Effector memory CD8-positive, alpha-beta T cell (primary cell): ENCODE data around the gene CNTFR.

ENCODE experiments used
- ATAC-seq: fragments of 150-1000 bp; cut with Tn5 transposase; replicated peaks from 2 replicates; pipeline ENCODE4 v1.10.0; 2021; ENCODE audit warnings: mild to moderate bottlenecking, moderate library complexity
- DNase-seq, 3 experiments: peaks; one replicate each; pipeline ENCODE4 v3.0.0; 2021
- H3K27ac Mint-ChIP-seq, 2 donors: one replicate each; pipeline ENCODE4 v1.8.0; 2022; ENCODE audit warnings: mild to moderate bottlenecking in 2 of 2, mixed read lengths in 2 of 2, moderate library complexity in 2 of 2
- H3K27me3 Mint-ChIP-seq, 2 donors: one replicate each; pipeline ENCODE4 v1.8.0; 2022; ENCODE audit warnings: mixed read lengths in 2 of 2
- H3K36me3 Mint-ChIP-seq: one replicate; pipeline ENCODE4 v1.8.0; 2022; ENCODE audit warnings: mild to moderate bottlenecking, moderate library complexity, mixed read lengths; ENCODE audit not compliant: insufficient read depth
- H3K4me1 Mint-ChIP-seq, 2 donors: one replicate each; pipeline ENCODE4 v1.8.0; 2022; ENCODE audit warnings: low read depth in 2 of 2, mixed read lengths in 2 of 2
- H3K4me3 Mint-ChIP-seq, 2 donors: one replicate each; pipeline ENCODE4 v1.8.0; 2022; ENCODE audit warnings: mild to moderate bottlenecking in 2 of 2, mixed read lengths in 2 of 2, moderate library complexity in 2 of 2
- H3K9me3 Mint-ChIP-seq, 2 donors: one replicate each; pipeline ENCODE4 v1.8.0; 2022; ENCODE audit warnings: mixed read lengths in 2 of 2

Gene CNTFR

GRCh38 chr9:34568133-34568532 lies 21.4 kb downstream of the CNTFR start:
- no peak for ATAC-seq
- Mint-ChIP-seq H3K4me3 (no peak overlapping the region), H3K4me1 (no peaks in the 10 kb centered on the region), H3K27me3 (peaks cover 68 to 95% of the 10 kb centered on the region in 2 donors), H3K27ac (no peak overlapping the region), H3K36me3 (peaks cover 4% of the 10 kb centered on the region), H3K9me3 (no peaks in the 10 kb centered on the region)
- DNase-seq, result no peak

- peaks cover 70 to 91% of the 10 kb centered on the region in 2 donors for H3K27me3 Mint-ChIP-seq
- no peaks in the 10 kb centered on the region for H3K4me1 Mint-ChIP-seq
- DNase-seq, result no peak
- no peak overlapping the region for H3K4me3 Mint-ChIP-seq
- no peaks in the 10 kb centered on the region for H3K9me3 Mint-ChIP-seq
- H3K36me3 Mint-ChIP-seq, result peaks cover 4% of the 10 kb centered on the region
- no peak for ATAC-seq
- no peak overlapping the region for H3K27ac Mint-ChIP-seq
These were observed 22.6 kb downstream of the CNTFR start for GRCh38 chr9:34566972-34567371.

GRCh38 chr9:34566322-34566721 lies 23.2 kb downstream of the CNTFR start:
- no peaks in the 10 kb centered on the region for H3K4me1 Mint-ChIP-seq
- H3K36me3 Mint-ChIP-seq, result peaks cover 4% of the 10 kb centered on the region
- ATAC-seq (no peak), DNase-seq (no peak)
- H3K27ac Mint-ChIP-seq, result no peak overlapping the region
- no peak overlapping the region for H3K4me3 Mint-ChIP-seq
- no peaks in the 10 kb centered on the region for H3K9me3 Mint-ChIP-seq
- peaks cover 64 to 87% of the 10 kb centered on the region in 2 donors for H3K27me3 Mint-ChIP-seq

GRCh38 chr9:34565856-34566255 lies 23.7 kb downstream of the CNTFR start:
- Mint-ChIP-seq H3K36me3 (peaks cover under 1% of the 10 kb centered on the region), H3K4me3 (no peak overlapping the region), H3K27me3 (peaks cover 65 to 87% of the 10 kb centered on the region in 2 donors), H3K4me1 (no peaks in the 10 kb centered on the region), H3K27ac (no peak overlapping the region), H3K9me3 (no peaks in the 10 kb centered on the region)
- DNase-seq (no peak), ATAC-seq (no peak)

- no peak for DNase-seq
- no peaks in the 10 kb centered on the region for H3K9me3 Mint-ChIP-seq
- H3K4me1 Mint-ChIP-seq, result no peaks in the 10 kb centered on the region
- no peak overlapping the region for H3K4me3 Mint-ChIP-seq
- peaks cover 63 to 87% of the 10 kb centered on the region in 2 donors for H3K27me3 Mint-ChIP-seq
- ATAC-seq, result no peak
- no peaks in the 10 kb centered on the region for H3K36me3 Mint-ChIP-seq
- H3K27ac Mint-ChIP-seq, result no peak overlapping the region
These were observed 24.9 kb downstream of the CNTFR start for GRCh38 chr9:34564617-34565016.

GRCh38 chr9:34563262-34563661 lies 26.3 kb downstream of the CNTFR start:
- Mint-ChIP-seq H3K9me3 (no peaks in the 10 kb centered on the region), H3K27me3 (peaks cover 55 to 91% of the 10 kb centered on the region in 2 donors), H3K4me1 (no peaks in the 10 kb centered on the region), H3K36me3 (no peaks in the 10 kb centered on the region), H3K27ac (no peak overlapping the region), H3K4me3 (no peak overlapping the region)
- no peak for DNase-seq
- no peak for ATAC-seq

- ATAC-seq, result no peak
- no peak for DNase-seq
- Mint-ChIP-seq H3K36me3 (no peaks in the 10 kb centered on the region), H3K27ac (no peak overlapping the region), H3K4me3 (no peak overlapping the region), H3K4me1 (no peaks in the 10 kb centered on the region), H3K27me3 (peaks cover 57 to 91% of the 10 kb centered on the region in 2 donors), H3K9me3 (no peaks in the 10 kb centered on the region)
These were observed 27.3 kb downstream of the CNTFR start for GRCh38 chr9:34562135-34562745.

GRCh38 chr9:34560599-34561214 lies 28.8 kb downstream of the CNTFR start:
- Mint-ChIP-seq H3K36me3 (no peaks in the 10 kb centered on the region), H3K4me3 (no peak overlapping the region), H3K4me1 (no peaks in the 10 kb centered on the region), H3K9me3 (no peaks in the 10 kb centered on the region), H3K27me3 (peaks cover 59 to 91% of the 10 kb centered on the region in 2 donors), H3K27ac (no peak overlapping the region)
- ATAC-seq, result no peak
- no peak for DNase-seq

GRCh38 chr9:34559624-34560455 lies 29.7 kb downstream of the CNTFR start:
- Mint-ChIP-seq H3K27me3 (peaks cover 56 to 91% of the 10 kb centered on the region in 2 donors), H3K9me3 (no peaks in the 10 kb centered on the region), H3K4me1 (no peaks in the 10 kb centered on the region), H3K4me3 (no peak overlapping the region), H3K36me3 (no peaks in the 10 kb centered on the region), H3K27ac (no peak overlapping the region)
- ATAC-seq (no peak), DNase-seq (no peak)

GRCh38 chr9:34558919-34559623 lies 30.5 kb downstream of the CNTFR start:
- H3K36me3 Mint-ChIP-seq, result no peaks in the 10 kb centered on the region
- no peak overlapping the region for H3K27ac Mint-ChIP-seq
- H3K9me3 Mint-ChIP-seq, result no peaks in the 10 kb centered on the region
- no peak overlapping the region for H3K4me3 Mint-ChIP-seq
- ATAC-seq (no peak), DNase-seq (no peak)
- H3K27me3 Mint-ChIP-seq, result peaks cover 55 to 91% of the 10 kb centered on the region in 2 donors
- no peaks in the 10 kb centered on the region for H3K4me1 Mint-ChIP-seq

GRCh38 chr9:34558364-34558763 lies 31.2 kb downstream of the CNTFR start:
- no peak for ATAC-seq
- no peaks in the 10 kb centered on the region for H3K36me3 Mint-ChIP-seq
- no peak overlapping the region for H3K27ac Mint-ChIP-seq
- no peak overlapping the region for H3K4me3 Mint-ChIP-seq
- DNase-seq, result no peak
- no peaks in the 10 kb centered on the region for H3K9me3 Mint-ChIP-seq
- peaks cover 48 to 87% of the 10 kb centered on the region in 2 donors for H3K27me3 Mint-ChIP-seq
- H3K4me1 Mint-ChIP-seq, result no peaks in the 10 kb centered on the region

GRCh38 chr9:34557426-34558321 lies 31.9 kb downstream of the CNTFR start:
- no peak for ATAC-seq
- no peaks in the 10 kb centered on the region for H3K4me1 Mint-ChIP-seq
- H3K4me3 Mint-ChIP-seq, result no peak overlapping the region
- no peaks in the 10 kb centered on the region for H3K36me3 Mint-ChIP-seq
- no peaks in the 10 kb centered on the region for H3K9me3 Mint-ChIP-seq
- peaks cover 42 to 84% of the 10 kb centered on the region in 2 donors for H3K27me3 Mint-ChIP-seq
- no peak overlapping the region for H3K27ac Mint-ChIP-seq
- no peak for DNase-seq

GRCh38 chr9:34556949-34557348 lies 32.6 kb downstream of the CNTFR start:
- no peaks in the 10 kb centered on the region for H3K4me1 Mint-ChIP-seq
- no peak overlapping the region for H3K4me3 Mint-ChIP-seq

More at GRCh38 chr9:34556949-34557348, 32.6 kb downstream of the CNTFR start:
- Mint-ChIP-seq H3K9me3 (no peaks in the 10 kb centered on the region), H3K36me3 (no peaks in the 10 kb centered on the region), H3K27ac (no peak overlapping the region), H3K27me3 (peaks cover 42 to 90% of the 10 kb centered on the region in 2 donors)
- DNase-seq (no peak), ATAC-seq (no peak)
